ENCODE measurements around the gene NCCRP1.

The NCCRP1 gene

DNA sequence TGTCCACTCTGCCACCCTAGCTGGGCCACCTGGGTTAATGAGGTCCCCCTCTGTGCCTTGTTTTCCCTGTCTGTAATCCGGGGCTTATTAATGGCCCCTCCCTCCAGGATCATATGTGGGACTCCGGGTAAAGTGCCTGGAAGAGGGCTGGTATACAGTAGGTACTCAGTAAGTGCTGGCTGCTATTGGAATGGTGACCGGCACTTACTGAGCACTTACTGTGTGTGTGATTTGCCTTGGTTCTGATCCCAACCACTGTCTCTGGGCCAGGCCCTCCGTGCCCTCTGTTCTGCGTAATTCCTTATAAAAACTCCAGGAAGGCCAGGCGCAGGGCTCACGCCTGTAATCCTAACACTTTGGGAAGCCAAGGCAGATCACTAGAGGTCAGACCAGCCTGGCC is 30.9 kb upstream of the NCCRP1 start:
- no peak for DNase-seq

DNA sequence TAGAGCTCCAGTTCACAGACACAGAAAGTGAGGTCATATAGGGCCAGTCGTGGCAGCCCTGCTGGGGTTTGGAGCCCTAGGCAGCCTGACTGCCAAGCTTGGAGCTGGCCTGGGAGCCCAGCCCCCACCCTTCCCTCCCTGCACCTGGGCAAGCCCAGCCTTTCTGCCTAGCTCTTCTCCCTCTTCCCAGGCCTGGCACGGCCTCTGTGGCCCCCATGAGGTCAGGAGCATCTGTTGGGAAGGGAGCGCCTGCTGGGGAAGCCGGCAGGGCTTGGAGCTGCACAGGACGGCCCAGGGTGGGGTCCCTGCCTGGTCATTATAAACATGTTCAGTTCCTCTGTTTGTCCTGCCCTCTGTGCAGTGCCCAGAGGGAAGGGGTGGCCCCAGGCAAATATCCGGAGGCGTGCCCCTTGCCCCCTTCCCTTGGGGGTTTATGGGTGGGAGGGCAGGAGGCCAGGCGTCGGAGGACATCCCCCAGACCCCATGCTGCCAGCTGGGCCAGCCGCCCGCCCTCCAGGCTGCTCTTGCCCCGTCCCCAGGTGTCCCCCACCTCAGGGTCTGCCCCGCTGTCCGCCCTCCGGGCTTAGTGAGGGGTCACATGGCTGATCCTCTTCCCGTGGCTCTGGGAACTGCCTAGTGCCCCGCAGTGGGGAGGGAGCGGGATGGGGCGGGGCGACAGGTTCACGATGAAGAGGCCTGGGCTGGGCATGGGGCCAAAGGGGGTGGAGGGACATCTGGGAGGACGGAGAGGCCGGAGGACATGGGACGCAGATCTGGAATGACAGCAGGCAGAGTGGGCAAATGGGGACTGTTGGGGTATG is 30.0 kb upstream of the NCCRP1 start:
- DNase-seq, result peak; percentile 9

DNA sequence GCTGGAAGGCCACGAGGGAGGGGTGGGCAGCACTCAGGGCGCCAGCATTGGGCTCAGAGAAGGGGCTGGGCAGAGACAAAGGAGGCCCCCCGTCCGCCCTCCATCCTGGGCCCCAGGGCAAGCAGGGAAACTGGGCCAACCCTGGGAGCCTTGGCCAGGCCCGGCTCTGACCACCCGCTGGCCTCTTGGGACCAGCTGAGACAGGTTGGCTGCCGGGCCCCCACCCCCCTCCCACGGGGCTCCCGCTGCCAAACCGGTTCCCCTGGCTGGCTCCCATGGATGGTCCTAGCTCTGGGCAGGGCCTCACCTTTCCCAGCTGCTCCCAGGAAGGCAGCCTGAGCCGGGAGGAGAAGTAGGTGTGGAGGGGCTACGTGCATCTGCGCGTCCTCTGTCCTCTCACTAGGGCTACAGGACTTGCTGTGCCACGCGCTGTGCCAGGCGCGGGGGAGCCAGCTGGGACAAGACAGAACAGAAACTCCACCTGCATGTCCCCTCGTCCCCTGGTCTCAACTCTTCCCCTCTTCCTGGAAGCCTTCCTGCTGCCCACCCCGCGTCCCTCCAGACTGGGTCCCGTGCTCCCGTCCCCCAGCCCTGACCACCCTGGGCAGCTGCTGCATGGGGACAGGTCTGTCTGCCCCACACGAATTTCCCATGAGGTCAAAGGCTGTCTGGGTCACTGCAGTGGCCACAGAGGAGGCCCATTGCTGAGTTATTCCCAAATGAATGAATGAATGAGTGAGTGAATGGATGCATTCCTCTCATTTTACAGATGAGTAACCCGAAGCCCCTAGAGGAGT is 29.1 kb upstream of the NCCRP1 start:
- DNase-seq, result no peak

DNA sequence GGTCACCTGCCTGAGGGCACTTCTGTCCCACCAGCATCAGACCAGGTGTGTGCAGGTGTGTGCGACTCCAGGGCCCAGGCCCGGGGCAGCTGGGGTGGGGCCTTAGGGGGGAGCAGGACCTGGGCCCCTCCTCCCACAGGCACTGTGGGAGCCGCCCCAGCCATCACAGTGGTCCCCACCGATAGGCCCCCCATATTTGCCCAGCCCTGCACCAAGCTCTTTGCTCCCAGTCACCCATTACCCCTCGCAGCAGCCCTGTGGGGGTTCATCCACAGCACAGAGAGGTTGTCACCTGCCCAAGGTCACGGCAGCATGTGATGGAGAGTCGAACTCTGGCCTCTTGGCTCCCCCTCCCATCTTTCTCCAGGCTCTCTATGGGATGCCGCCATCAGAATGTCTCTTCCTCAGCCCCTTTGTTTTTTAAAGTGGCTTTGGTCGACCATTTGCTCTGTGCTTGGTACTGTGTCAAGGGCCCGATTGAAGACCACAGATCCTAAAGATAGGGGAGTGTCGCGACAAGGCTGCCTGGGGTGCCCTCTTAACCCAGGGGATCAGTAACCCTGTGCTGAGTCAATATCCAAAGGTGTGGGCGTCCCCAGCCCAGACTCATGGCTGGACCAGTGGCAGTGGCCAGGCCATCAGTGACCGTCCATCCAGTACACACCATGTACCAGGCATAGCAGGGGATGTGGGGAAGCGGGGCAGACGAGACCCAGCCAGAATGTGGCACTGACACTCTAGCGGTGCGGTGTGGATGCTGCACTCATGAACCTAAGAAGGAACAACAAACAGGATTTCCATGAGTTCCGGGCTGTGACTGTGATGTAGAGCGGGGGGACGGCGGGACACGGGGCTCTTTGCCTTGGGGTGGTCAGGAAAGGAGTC is 28.3 kb upstream of the NCCRP1 start:
- DNase-seq, result no peak

DNA sequence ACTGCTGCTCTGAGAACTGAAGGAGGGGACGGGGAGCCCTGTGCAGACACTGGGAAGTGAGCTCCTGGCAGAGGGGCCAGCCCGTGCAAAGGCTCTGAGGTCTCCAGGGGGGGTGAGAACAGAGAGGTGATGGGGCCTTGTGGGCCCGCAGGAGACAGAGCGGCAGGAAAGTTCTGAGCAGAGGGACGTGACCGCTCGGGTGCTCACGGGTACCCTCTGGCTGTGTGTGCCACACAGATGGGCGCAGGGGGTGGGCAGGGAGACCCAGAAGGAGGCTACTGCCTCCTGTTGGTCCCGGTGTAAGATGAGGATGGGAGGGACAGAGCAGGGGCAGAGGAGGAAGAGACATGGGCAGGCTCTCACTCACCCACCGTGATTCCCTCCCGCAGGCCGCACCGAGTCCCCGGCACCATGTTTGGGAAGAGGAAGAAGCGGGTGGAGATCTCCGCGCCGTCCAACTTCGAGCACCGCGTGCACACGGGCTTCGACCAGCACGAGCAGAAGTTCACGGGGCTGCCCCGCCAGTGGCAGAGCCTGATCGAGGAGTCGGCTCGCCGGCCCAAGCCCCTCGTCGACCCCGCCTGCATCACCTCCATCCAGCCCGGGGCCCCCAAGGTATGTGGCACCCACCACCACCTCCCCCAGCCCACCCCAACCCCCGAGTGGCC is 27.5 kb upstream of the NCCRP1 start:
- no peak for DNase-seq

DNA sequence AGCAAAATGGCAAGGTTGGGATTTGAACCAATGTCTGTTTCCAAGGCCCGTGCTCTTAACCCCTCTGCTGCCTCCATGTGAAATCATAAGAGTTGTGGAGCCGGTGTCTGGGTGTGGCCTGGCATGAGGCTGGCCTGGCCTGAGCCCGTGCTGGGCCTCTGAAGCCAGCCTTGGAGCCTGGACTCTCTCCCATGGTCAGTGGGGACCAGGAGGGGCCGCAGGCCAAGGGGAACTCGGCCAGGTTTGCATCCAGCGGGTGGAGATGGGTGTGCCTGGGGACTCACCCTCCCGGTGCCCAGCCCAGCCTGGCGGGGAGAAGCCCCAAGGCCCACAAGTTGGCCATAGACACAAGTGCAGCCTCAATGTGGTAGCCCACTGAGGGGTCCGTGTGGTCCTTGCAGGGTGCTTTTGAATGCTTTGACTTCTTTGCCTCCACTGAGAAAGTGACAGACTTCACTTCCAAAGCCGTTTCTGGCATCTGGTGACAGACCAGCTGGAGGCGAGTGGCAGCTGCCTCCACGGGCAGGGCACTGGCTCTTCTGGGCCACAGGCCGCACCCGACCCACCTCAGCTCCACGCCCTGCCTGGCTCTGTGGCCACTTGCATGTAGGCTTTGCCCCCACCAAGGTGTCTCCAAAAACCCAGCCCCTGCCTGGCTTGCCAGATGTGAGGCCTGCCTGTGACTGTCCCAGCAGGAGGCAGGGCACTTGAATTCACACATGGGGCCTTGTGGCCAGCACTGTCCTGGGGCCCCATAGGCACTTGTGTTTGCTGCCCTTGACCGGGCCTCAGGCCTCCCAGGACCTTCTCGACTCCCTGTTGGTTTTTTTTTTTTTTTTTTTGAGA is 26.2 kb upstream of the NCCRP1 start:
- no peak for DNase-seq

DNA sequence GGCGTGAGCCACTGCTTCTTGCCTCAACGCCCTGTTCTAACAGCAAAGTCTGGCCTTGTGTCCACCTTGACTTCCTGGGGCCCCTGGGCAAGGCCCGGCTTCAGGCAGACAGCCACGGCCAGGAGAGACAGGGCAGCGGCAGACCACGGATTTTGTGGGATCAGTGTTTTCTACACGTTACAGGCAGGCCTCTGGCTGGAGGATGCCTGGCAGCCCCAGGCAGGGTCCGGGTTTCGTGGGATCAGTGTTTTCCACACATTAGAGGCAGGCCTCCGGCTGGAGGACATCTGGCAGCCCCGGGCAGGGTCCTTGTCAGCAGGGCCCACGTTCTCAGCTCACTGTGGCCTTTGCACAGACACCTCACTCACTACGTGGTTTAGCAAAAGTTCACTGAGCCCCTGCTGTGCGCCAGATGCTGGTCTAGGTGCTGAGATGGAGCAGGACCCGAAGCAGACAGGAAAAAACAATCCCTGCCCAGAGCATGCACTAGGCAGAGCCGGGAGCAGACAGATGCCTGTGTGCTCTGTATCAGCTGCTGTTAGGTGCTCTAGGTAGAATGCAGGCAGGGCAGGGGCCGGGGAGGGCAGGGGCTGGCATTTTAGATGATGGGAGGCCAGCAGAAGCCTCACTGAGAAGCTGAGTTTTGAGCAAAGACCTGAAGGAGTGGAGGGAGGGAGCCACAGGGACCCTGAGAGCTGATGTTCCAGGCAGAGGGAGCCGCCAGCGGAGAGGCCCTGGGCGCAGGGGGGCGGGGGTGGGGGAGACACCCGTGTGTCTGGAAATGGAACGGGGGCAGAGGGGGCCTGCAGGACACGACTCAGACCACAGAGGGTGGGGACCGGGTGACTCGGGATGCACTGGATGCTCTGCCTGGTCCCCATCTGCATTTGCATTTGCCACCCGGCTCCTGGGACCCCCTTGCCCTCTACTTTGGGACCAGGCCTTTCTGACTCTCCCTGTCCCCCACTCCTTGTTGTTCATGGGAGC is 25.0 kb upstream of the NCCRP1 start:
- peak; percentile 81 for DNase-seq

DNA sequence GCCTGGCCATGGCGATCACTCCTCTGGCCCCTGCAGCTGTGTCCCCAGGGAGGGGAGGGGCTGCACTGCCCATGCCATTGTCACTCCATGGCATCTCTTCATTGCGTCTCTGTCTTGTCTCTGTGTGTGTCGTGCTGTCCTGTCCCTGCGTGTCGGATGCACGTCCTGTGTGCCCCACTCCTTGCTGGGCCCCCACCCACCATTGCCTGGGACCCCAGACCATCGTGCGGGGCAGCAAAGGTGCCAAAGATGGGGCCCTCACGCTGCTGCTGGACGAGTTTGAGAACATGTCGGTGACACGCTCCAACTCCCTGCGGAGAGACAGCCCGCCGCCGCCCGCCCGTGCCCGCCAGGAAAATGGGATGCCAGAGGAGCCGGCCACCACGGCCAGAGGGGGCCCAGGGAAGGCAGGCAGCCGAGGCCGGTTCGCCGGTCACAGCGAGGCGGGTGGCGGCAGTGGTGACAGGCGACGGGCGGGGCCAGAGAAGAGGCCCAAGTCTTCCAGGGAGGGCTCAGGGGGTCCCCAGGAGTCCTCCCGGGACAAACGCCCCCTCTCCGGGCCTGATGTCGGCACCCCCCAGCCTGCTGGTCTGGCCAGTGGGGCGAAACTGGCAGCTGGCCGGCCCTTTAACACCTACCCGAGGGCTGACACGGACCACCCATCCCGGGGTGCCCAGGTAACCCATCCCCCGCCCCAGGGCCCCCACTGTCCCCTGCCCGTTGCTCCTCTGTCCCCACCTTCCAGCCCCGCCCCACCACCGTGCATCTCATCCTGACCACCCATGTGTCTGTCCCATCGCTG is 23.9 kb upstream of the NCCRP1 start:
- DNase-seq, result no peak

DNA sequence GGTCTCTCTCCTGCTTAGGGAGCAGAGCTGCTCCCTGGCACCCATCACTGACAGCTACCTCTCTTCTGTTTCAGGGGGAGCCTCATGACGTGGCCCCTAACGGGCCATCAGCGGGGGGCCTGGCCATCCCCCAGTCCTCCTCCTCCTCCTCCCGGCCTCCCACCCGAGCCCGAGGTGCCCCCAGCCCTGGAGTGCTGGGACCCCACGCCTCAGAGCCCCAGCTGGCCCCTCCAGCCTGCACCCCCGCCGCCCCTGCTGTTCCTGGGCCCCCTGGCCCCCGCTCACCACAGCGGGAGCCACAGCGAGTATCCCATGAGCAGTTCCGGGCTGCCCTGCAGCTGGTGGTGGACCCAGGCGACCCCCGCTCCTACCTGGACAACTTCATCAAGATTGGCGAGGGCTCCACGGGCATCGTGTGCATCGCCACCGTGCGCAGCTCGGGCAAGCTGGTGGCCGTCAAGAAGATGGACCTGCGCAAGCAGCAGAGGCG is 23.2 kb upstream of the NCCRP1 start:
- no peak for DNase-seq

DNA sequence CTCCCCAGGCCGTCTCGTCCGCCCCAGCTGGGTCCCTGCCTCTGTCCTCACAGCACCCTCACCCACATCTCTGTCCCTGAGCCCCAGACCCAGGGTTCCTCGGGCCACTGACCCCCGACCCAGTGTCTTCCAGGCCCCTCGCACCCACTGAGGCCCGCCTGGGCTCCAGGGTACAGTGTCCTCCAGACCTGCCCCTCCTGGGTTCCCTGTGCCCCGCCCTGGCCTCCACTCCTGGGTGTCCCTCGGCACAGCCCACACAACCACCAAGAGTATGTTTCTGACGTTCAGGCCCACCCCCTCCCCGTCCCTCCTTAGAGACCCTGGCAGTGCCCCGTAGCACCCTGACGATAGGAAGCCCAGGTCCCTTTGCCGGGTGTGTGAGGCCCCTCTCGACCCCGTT is 22.6 kb upstream of the NCCRP1 start:
- no peak for DNase-seq

DNA sequence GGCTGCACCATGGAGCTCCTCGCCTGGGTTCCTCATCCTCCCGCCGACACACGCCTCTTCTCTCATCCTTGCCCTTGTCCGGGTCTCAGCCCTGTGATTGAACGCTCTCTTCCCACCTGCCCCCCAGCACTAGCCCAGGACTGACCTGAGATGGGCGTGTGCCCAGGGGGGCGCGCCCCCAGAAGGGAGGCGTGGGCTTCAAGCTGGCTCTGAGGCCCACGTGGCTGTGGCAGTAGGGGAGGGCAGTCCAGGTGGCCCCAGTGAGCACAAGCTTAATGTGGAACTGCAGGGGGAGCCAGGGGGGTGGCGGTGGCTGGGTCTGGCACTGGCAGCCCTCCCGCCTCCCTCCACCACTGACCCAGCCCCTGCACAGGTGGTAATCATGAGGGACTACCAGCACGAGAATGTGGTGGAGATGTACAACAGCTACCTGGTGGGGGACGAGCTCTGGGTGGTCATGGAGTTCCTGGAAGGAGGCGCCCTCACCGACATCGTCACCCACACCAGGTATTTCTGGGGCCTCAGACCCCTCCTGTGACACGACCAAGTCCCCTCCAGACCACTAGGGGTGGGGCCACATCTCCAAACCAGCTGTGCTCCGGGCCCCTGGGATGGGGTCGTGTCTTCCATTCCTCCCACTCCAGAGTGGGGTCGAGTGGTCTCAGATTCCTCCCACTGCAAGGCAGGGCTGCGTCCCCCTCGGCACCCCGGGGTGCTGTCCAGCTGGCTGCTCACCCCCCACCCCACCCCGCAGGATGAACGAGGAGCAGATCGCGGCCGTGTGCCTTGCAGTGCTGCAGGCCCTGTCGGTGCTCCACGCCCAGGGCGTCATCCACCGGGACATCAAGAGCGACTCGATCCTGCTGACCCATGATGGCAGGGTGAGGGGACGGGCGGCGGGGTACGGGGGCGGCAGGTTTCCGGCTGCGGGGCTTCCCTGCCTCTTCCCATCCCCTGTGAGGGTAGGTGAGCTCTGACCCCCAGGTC is 21.9 kb upstream of the NCCRP1 start:
- no peak for DNase-seq

DNA sequence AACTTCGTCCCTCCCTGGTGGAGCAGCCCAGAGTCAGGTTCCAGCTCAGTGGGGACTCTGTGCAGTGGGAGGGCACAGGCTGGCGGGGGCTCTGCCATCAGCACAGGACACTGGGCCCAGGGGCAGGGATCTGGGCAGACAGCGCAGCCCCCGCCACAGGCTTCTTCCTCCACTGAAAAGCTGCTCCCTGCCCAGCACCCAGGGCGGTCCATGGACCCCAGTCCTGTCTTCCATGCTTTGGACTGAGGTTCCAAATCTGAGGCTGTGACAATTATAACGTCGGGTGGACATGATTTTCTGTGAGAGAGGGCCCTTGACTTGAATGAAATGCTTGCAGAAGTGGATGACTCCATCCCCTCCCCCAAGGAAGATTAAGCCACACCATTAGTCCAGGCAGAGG is 21.2 kb upstream of the NCCRP1 start:
- no peak for DNase-seq

DNA sequence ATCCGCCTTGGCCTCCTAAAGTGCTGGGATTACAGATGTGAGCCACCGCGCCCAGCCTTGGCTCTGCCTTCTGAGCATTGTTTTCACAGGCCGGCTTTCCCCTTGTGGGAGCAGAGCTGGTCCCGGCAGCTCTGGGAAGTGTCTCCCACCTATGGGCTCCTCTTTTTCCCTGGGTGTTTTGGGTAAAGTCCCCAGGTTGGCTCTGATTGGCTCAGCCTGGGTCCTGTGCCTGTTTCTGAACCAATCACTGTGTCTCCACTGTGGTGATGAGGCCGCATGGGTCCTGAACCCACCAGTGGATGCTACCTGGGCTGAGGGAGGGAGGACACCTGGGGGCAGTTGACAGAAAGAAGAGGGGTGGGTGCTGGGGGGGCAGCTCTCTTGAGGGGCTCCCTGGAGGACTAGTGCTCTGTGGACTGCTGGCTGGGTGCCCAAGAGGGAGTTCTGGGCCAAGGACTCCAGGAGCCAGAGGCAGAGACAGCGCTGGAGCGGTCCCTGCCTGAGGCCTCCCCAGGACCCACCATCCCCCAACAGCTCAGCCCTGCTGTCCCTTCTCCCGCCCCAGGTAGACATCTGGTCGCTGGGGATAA is 19.6 kb upstream of the NCCRP1 start:
- DNase-seq, result no peak

DNA sequence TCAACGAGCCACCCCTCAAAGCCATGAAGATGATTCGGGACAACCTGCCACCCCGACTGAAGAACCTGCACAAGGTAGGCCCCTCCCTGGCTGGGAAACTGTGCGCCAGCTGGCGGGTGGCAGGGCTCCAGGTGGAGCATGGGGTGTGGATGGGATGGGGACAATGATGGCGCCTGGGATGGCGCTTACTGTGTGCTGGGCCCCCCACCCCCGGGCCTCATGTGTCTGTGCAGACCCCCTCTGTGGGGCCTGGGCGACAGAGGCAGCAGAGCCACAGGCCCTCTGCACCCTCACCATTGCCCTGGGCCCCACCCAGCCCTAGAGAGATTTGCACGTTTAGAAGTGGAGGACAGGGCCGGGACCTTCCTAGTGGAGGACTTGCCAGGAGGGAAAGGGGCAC is 19.0 kb upstream of the NCCRP1 start:
- DNase-seq, result no peak

DNA sequence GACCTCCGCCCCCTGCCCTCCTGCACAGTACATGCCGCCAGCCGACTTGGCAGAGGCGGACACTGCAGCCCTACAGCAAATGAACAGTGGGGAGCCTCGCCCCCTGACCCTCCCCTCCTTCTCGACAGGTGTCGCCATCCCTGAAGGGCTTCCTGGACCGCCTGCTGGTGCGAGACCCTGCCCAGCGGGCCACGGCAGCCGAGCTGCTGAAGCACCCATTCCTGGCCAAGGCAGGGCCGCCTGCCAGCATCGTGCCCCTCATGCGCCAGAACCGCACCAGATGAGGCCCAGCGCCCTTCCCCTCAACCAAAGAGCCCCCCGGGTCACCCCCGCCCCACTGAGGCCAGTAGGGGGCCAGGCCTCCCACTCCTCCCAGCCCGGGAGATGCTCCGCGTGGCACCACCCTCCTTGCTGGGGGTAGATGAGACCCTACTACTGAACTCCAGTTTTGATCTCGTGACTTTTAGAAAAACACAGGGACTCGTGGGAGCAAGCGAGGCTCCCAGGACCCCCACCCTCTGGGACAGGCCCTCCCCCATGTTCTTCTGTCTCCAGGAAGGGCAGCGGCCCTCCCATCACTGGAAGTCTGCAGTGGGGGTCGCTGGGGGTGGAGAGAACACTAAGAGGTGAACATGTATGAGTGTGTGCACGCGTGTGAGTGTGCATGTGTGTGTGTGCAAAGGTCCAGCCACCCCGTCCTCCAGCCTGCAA is 18.3 kb upstream of the NCCRP1 start:
- DNase-seq, result no peak

DNA sequence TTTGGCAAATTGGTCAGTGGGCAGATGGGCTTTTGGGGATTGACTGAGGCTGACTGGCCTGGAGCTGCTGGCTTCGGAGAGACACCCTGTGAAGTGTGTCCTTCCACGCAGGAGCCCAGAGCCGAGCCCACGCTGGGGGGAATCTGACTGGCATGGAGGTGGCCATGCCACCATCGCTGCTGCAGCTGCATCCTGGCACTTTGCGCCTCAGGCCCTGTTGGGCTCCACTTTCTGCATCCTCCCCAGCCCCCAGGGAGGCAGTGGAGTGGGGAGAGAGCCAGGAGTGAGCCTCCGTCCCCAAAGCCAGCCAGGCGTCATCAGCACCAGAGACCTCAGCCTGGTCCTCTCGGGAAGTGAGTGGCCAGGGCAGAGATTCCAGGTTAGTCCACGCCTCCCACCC is 17.0 kb upstream of the NCCRP1 start:
- no peak for DNase-seq

DNA sequence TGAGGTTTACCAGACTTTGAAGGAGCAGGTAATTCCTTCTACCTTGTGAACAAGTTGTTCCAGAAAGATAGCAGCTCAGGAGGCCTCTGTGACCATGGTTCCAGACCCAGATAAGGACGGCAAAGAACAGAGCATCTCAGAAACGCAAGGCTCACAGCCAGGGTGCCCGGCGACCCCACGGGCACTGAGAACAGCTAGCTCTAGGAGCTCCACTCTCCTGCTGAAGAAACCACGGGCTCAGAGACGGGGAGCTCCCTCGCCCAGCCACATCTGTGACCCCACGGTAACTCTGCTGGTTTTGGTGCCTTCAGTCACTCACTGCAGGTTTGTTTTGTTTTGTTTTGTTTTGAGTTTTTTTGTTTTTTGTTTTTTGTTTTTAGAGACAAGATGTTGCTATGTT is 16.0 kb upstream of the NCCRP1 start:
- no peak for DNase-seq

All from NCI-H2171 treated with DMSO at 0.1 percent for 48 hours (cell line).